Pancreas (tissue), 10 donors: Measurements from ENCODE around the gene GFRA4. TPM values are rescaled to one million over a fixed set of nuclear protein-coding genes. Genes with fewer than 3 reads are reported as not detected.

Experiments used
- ATAC-seq, 4 donors: fragments of 200-7000 bp; cut with Tn5 transposase; one replicate each; pipeline versions ENCODE4 v1.8.0 to v1.9.1; 2020; ENCODE audit warnings: mild to moderate bottlenecking in 4 of 4, moderate library complexity in 4 of 4
- DNase-seq, 6 donors: peaks; one replicate each; pipeline ENCODE4 v3.0.0-alpha.2; 2020
- FAIRE-seq: peaks from 2 replicates; lab custom pipeline; 2012; peaks lifted over from hg19 to GRCh38; lab: Jason Lieb, UNC
- H3K27ac ChIP-seq, 4 donors: fragments of 200-600 bp; sonication (generic); 1 replicate in 3 of 4; 2 replicates in 1 of 4; pipeline versions ENCODE4 v1.5.0 to v1.8.0; 2020
- H3K27me3 ChIP-seq, 4 donors: fragments of 200-600 bp; one replicate each; pipeline ENCODE4 v1.8.0; 2021
- H3K36me3 ChIP-seq, 3 donors: fragments of 200-600 bp; sonication (generic) in 1 of 3; one replicate each; pipeline versions ENCODE4 v1.5.0 to v1.8.0; 2020 to 2021
- H3K4me1 ChIP-seq, 3 donors: fragments of 200-600 bp; one replicate each; pipeline ENCODE4 v1.8.0; 2021
- H3K4me3 ChIP-seq, 4 donors: fragments of 200-600 bp; sonication (generic) in 2 of 4; one replicate each; pipeline versions ENCODE4 v1.5.0 to v1.8.0; 2020 to 2021
- H3K9me3 ChIP-seq, 4 donors: fragments of 200-600 bp; one replicate each; pipeline ENCODE4 v1.8.0; 2021
- CTCF ChIP-seq, 4 donors: fragments of 200-600 bp; sonication (generic) in 3 of 4; IDR thresholded peaks; one replicate each; pipeline versions ENCODE4 v1.5.0 to v1.8.0; 2021; ENCODE audit warnings: antibody characterized with exemption in 4 of 4
- WGBS, 2 donors: extraction: QIAGEN DNeasy Blood & Tissue Kit; methylation state at CpG; one replicate each; pipeline ENCODE4 v1.1.7; 2013; 5-methylcytosine and 5-hydroxymethylcytosine counted together
- intact Hi-C, 3 donors: fragments of 100-400 bp; cut with DNase I; formaldehyde crosslinking; loops; one replicate each; pipeline versions ENCODE4 v1.11.1 to v1.14.2; 2022
- polyA plus RNA-seq, 2 donors: library from polyadenylated mRNA; stranded (reverse); fragments of 200-250 nt; gene quantifications; one replicate each; pipeline ENCODE4 v1.2.3, GENCODE V29; 2013
- total RNA-seq, 6 donors: library from RNA; stranded (reverse); fragmentation: NEBNext Ultra II Directional in 4 of 6; extraction: Animal tissue kit (Norgen Biotek cat#: 25700) in 4 of 6; gene quantifications; one replicate each; pipeline versions ENCODE4 v1.2.1 to v1.2.4, GENCODE V29; 2021 to 2023
- donor health status: healthy with polysubstance abuse.
- donor health status: DM: no; HTN: no; CAD: no; lungs with moderate emphysema.
- donor health status: DM: no; HTN: no; CAD: no.
- donor health status: control.
- donor health status: control.
- donor health status: Bipolar disorder and iron deficiency.
- donor health status: DM: yes; HTN: yes; CAD: no.
- donor health status: DM: no; HTN: no; CAD: no.
- donor health status: DM: no; HTN: no; CAD: no.
- donor health status: DM: yes; HTN: yes; CAD: no.

The GFRA4 gene
- total and polyA plus RNA-seq, 8 donors, result not detected

- no peak for TF ChIP-seq CTCF (IDR thresholded peaks at IDR 0.05)
- FAIRE-seq (no peak), ATAC-seq (no peak), DNase-seq (no peak)
- H3K36me3 ChIP-seq, result peaks cover 0 to 25% (median 0%) of the 10 kb centered on the region in 3 donors
- no peak overlapping the region for H3K27ac ChIP-seq
- H3K4me3 ChIP-seq, result no peak overlapping the region
- H3K4me1 ChIP-seq, result peaks cover 0 to 14% (median 10%) of the 10 kb centered on the region in 3 donors
- H3K9me3 ChIP-seq, result no peaks in the 10 kb centered on the region
- intact Hi-C loops, result no loop called here
- H3K27me3 ChIP-seq, result no peaks in the 10 kb centered on the region
Observed at GRCh38 chr20:3647473-3647872, 15.7 kb downstream of the GFRA4 start.

GRCh38 chr20:3646651-3647050, 16.5 kb downstream of the GFRA4 start:
- 90 to 94% methylated on average over 13 of the region's 13 CpGs for WGBS, 2 donors

GRCh38 chr20:3646067-3646440, 17.1 kb downstream of the GFRA4 start:
- TF ChIP-seq CTCF (IDR thresholded peaks at IDR 0.05), result no peak
- H3K4me1 ChIP-seq, result peaks cover 0 to 2% (median under 1%) of the 10 kb centered on the region in 3 donors
- ATAC-seq (no peak), FAIRE-seq (no peak), DNase-seq (no peak)
- H3K27me3 ChIP-seq, result no peaks in the 10 kb centered on the region
- 89 to 91% methylated on average over 5 of the region's 5 CpGs for WGBS, 2 donors
- no peaks in the 10 kb centered on the region for H3K9me3 ChIP-seq
- intact Hi-C loops, result no loop called here
- no peak overlapping the region for H3K27ac ChIP-seq
- peaks cover 0 to 25% (median 0%) of the 10 kb centered on the region in 3 donors for H3K36me3 ChIP-seq
- H3K4me3 ChIP-seq, result no peak overlapping the region

More at GRCh38 chr20:3646651-3647050, 16.5 kb downstream of the GFRA4 start:
- ATAC-seq, result no peak
- H3K27ac ChIP-seq, result no peak overlapping the region
- no peak for DNase-seq
- no peaks in the 10 kb centered on the region for H3K27me3 ChIP-seq
- intact Hi-C loops, result no loop called here
- peaks cover 0 to 25% (median 0%) of the 10 kb centered on the region in 3 donors for H3K36me3 ChIP-seq
- no peak for TF ChIP-seq CTCF (IDR thresholded peaks at IDR 0.05)
- no peaks in the 10 kb centered on the region for H3K9me3 ChIP-seq
- peaks cover 0 to 7% (median 7%) of the 10 kb centered on the region in 3 donors for H3K4me1 ChIP-seq
- no peak for FAIRE-seq
- H3K4me3 ChIP-seq, result no peak overlapping the region

GRCh38 chr20:3645309-3646066, 17.7 kb downstream of the GFRA4 start:
- Histone ChIP-seq H3K9me3 (no peaks in the 10 kb centered on the region), H3K36me3 (peaks cover 0 to 25% (median 0%) of the 10 kb centered on the region in 3 donors)

More at GRCh38 chr20:3645309-3646066, 17.7 kb downstream of the GFRA4 start:
- Histone ChIP-seq H3K4me1 (no peaks in the 10 kb centered on the region), H3K27me3 (no peaks in the 10 kb centered on the region), H3K4me3 (no peak overlapping the region), H3K27ac (no peak overlapping the region)
- 93 to 94% methylated on average over 20 of the region's 20 CpGs for WGBS, 2 donors
- intact Hi-C loops, result no loop called here
- no peak for TF ChIP-seq CTCF (IDR thresholded peaks at IDR 0.05)
- DNase-seq, result no peak
- FAIRE-seq, result no peak
- no peak for ATAC-seq
